ENCODE results near the gene KCNH4.
"Not testable (repeated sequence)": the region's sequence is repeated elsewhere in the genome, so short reads cannot be mapped to it uniquely, and the experiment has no call there.

Gene KCNH4

GRCh38 chr17:42180922-42181850, at the start of gene KCNH4:
Gene KCNH4 (minus strand): TSS chr17:42181142. CDS start chr17:42180945, 197 bp downstream.
- DNase-seq: peak; percentile 92

GRCh38 chr17:42230225-42230624, 49.3 kb upstream of the KCNH4 start:
- no peak for DNase-seq

GRCh38 chr17:42227849-42228700, 47.1 kb upstream of the KCNH4 start:
- DNase-seq: no peak

- DNase-seq: no peak
Observed at GRCh38 chr17:42225646-42226045, 44.7 kb upstream of the KCNH4 start.

- DNase-seq: no peak
Observed at GRCh38 chr17:42224651-42225050, 43.7 kb upstream of the KCNH4 start.

GRCh38 chr17:42221886-42222745, 41.2 kb upstream of the KCNH4 start:
- peak; percentile 90 for DNase-seq

GRCh38 chr17:42219280-42219679, 38.3 kb upstream of the KCNH4 start:
- DNase-seq: not testable (repeated sequence)

- peak; percentile 33 for DNase-seq
Observed at GRCh38 chr17:42214156-42214555, 33.2 kb upstream of the KCNH4 start.

- no peak for DNase-seq
Observed at GRCh38 chr17:42212382-42212781, 31.4 kb upstream of the KCNH4 start.

GRCh38 chr17:42211921-42212341, 31.0 kb upstream of the KCNH4 start:
- DNase-seq: not testable (repeated sequence)

- DNase-seq: no peak
Observed at GRCh38 chr17:42210046-42210445, 29.1 kb upstream of the KCNH4 start.

- DNase-seq: not testable (repeated sequence)
Observed at GRCh38 chr17:42206153-42206612, 25.2 kb upstream of the KCNH4 start.

GRCh38 chr17:42203354-42203753, 22.4 kb upstream of the KCNH4 start:
- DNase-seq: no peak

GRCh38 chr17:42202696-42203095, 21.8 kb upstream of the KCNH4 start:
- no peak for DNase-seq

- no peak for DNase-seq
Observed at GRCh38 chr17:42202159-42202558, 21.2 kb upstream of the KCNH4 start.

- DNase-seq: no peak
Observed at GRCh38 chr17:42201458-42201772, 20.5 kb upstream of the KCNH4 start.

- no peak for DNase-seq
Observed at GRCh38 chr17:42200706-42201457, 19.9 kb upstream of the KCNH4 start.

- peak; percentile 36 for DNase-seq
Observed at GRCh38 chr17:42199416-42200011, 18.6 kb upstream of the KCNH4 start.

- peak; percentile 79 for DNase-seq
Observed at GRCh38 chr17:42198897-42199296, 18.0 kb upstream of the KCNH4 start.

- DNase-seq: no peak
Observed at GRCh38 chr17:42197564-42198156, 16.7 kb upstream of the KCNH4 start.
